ENCODE measurements around the gene OTX1. TPM values are rescaled to one million over a fixed set of nuclear protein-coding genes. Genes with fewer than 3 reads are reported as not detected.
A peak's percentile ranks its signal among the peaks of the same experiment; 100 is the strongest.

Gene OTX1
- total RNA-seq, 4 donors from 2014 or later = not detected

DNA sequence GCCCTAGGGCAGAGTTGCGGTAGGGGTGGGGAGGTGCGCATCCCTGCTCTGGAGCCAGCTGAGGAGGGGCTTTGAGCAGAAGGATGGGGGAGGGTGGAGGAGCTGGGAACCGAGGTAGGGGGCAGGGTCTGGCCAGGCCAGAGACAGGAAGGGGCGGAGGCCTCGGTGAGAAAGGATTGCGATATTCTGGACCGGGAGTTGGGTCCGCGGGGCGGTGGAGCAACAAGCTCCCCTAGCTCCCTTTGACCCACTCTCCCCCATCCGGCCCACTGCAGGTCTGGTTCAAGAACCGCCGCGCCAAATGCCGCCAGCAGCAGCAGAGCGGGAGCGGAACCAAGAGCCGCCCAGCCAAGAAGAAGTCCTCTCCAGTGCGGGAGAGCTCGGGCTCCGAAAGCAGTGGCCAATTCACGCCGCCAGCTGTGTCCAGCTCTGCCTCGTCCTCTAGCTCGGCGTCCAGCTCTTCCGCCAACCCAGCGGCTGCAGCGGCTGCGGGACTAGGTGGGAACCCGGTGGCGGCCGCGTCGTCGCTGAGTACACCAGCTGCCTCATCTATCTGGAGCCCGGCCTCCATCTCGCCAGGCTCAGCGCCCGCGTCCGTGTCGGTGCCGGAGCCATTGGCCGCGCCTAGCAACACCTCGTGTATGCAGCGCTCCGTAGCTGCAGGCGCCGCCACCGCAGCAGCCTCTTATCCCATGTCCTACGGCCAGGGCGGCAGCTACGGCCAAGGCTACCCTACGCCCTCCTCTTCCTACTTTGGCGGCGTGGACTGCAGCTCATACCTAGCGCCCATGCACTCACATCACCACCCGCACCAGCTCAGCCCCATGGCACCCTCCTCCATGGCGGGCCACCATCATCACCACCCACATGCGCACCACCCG, 4.8 kb downstream of the OTX1 start:
- Histone ChIP-seq H3K4me1 (peaks cover 30 to 74% (median 63%) of the 10 kb centered on the region in 4 donors), H3K27ac (no peak overlapping the region), H3K36me3 (no peaks in the 10 kb centered on the region), H3K4me3 (peak overlapping the region in 1 of 4 donors; percentile 26), H3K9me3 (no peaks in the 10 kb centered on the region), H3K27me3 (peaks cover 100% of the 10 kb centered on the region)
- no peak for TF ChIP-seq POLR2A (IDR thresholded peaks at IDR 0.05)
- TF ChIP-seq POLR2AphosphoS5 (IDR thresholded peaks at IDR 0.05) = no peak
- TF ChIP-seq, protein P1, sequence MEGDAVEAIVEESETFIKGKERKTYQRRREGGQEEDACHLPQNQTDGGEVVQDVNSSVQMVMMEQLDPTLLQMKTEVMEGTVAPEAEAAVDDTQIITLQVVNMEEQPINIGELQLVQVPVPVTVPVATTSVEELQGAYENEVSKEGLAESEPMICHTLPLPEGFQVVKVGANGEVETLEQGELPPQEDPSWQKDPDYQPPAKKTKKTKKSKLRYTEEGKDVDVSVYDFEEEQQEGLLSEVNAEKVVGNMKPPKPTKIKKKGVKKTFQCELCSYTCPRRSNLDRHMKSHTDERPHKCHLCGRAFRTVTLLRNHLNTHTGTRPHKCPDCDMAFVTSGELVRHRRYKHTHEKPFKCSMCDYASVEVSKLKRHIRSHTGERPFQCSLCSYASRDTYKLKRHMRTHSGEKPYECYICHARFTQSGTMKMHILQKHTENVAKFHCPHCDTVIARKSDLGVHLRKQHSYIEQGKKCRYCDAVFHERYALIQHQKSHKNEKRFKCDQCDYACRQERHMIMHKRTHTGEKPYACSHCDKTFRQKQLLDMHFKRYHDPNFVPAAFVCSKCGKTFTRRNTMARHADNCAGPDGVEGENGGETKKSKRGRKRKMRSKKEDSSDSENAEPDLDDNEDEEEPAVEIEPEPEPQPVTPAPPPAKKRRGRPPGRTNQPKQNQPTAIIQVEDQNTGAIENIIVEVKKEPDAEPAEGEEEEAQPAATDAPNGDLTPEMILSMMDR (IDR thresholded peaks at IDR 0.05) = no peak
- TF ChIP-seq EP300 (IDR thresholded peaks at IDR 0.05; ENCODE audit: low read depth) = no peak
- in situ Hi-C loops (cut with MboI; ENCODE audit: low pct_ligation_motif_present in 1 of 4, low pct_unique_long_range_greater_than_20kb in 1 of 4, low sequenced_read_pairs in 3 of 4) = no loop called here
- intact Hi-C loops (cut with DNase I; ENCODE audit: low total_unique reads) = no loop called here
- no peak for DNase-seq
- 10 to 15% methylated on average over 11 to 55 of the region's 63 CpGs for WGBS, 2 donors (ENCODE audit: low coverage in 1 of 2)

DNA sequence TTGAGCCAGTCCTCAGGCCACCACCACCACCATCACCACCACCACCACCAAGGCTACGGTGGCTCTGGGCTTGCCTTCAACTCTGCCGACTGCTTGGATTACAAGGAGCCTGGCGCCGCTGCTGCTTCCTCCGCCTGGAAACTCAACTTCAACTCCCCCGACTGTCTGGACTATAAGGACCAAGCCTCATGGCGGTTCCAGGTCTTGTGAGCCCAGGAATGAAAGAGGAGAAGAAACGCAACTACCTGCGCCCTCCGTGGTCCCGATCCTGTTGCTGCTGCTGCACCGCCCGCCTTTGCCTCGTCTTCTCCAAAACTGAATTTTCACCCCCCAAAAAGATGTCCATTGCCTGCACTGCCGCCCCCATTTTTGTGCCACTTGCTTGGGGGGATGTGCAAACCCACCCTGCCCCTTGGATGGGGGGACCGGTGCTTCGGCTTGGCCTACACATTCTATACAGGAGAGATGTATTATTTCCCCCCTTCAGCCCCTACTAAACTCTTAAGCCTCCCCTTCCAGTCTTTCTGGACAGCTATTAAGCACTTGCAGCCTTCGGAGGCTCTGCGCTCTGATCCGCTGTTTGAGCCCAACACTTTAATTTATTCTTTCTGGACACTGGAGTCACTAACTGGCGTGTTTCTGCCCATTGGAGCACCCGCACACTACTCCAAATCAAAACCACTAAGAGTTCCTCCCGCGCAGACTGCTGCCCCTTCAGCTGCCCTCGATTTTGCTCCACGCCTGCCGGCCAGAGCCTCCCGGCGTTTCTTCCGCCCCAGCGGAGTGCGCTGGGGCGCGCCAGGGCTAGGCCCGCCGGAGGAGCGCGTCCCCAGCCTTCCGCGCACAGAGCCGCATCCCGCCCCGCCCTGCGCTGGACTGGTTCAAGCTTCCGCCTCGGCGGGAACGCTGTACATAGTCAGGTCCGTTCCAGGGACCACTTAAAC, 5.7 kb downstream of the OTX1 start:
- peak; percentile 46 for DNase-seq
- intact Hi-C loops (cut with DNase I; ENCODE audit: low total_unique reads) (no loop called here), in situ Hi-C loops (cut with MboI; ENCODE audit: low pct_ligation_motif_present in 1 of 4, low pct_unique_long_range_greater_than_20kb in 1 of 4, low sequenced_read_pairs in 3 of 4) (no loop called here)
- peaks cover 22 to 65% (median 55%) of the 10 kb centered on the region in 4 donors for H3K4me1 ChIP-seq
- TF ChIP-seq EP300 (IDR thresholded peaks at IDR 0.05; ENCODE audit: low read depth) = no peak
- TF ChIP-seq, protein P1 (IDR thresholded peaks at IDR 0.05) = no peak
- no peak for TF ChIP-seq POLR2AphosphoS5 (IDR thresholded peaks at IDR 0.05)
- no peak for TF ChIP-seq POLR2A (IDR thresholded peaks at IDR 0.05)
- H3K36me3 ChIP-seq = no peaks in the 10 kb centered on the region
- no peak overlapping the region for H3K27ac ChIP-seq
- peaks cover 100% of the 10 kb centered on the region for H3K27me3 ChIP-seq
- no peak overlapping the region for H3K4me3 ChIP-seq
- no peaks in the 10 kb centered on the region for H3K9me3 ChIP-seq
- WGBS, 2 donors (ENCODE audit: low coverage in 1 of 2) = 11 to 22% methylated on average over 10 to 47 of the region's 49 CpGs

DNA sequence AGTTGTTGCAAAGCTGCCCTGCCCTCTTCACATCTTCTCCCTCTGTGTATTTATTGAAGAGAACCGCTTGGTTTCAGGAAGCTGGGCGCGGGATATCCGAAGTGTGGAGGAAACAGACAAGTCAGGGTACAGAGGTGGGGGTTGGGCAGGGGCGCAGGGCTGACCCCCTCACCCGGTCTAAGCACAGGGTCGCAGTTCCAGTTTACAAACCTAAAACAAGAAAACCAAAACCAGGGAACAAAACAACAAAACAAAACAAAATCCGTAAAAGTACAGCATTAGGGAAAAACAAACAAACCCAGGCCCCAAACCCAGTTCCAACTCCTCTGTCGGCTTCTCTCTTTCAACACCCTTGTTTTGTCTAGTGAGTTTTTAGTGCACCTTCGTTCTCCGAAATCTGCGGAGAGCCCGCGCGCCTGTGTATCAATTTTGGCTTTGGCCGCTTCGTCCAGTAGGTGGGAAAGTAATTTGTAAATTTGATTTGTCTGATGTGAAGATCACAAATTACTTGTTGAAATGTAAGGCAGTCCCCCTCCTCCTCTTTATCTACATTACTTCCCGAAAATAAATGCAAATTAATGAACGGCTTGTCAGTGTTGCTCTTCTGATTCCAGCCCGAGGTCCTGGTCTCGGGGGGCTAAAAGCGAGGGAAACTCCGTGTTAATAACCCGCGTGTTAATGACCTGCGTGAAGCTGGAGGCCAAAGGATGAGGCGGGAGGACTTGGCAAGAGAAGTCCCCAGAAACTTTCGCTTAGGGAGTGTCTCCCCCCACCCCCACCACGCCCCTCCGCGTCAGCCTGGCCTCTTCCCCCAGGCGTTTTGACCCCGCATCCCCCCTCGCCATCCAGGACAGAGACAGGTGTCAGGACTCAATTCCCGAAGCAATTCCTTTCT, 6.9 kb downstream of the OTX1 start:
- intact Hi-C loops (cut with DNase I; ENCODE audit: low total_unique reads) = no loop called here
- Histone ChIP-seq H3K4me3 (peak overlapping the region in 1 of 4 donors; percentile 15), H3K9me3 (no peaks in the 10 kb centered on the region), H3K36me3 (no peaks in the 10 kb centered on the region), H3K27me3 (peaks cover 100% of the 10 kb centered on the region), H3K4me1 (peaks cover 22 to 63% (median 53%) of the 10 kb centered on the region in 4 donors), H3K27ac (no peak overlapping the region)
- in situ Hi-C loops (cut with MboI; ENCODE audit: low pct_ligation_motif_present in 1 of 4, low pct_unique_long_range_greater_than_20kb in 1 of 4, low sequenced_read_pairs in 3 of 4) = no loop called here
- TF ChIP-seq, protein P1 (IDR thresholded peaks at IDR 0.05) = no peak
- TF ChIP-seq POLR2A (IDR thresholded peaks at IDR 0.05) (no peak), POLR2AphosphoS5 (IDR thresholded peaks at IDR 0.05) (no peak), EP300 (IDR thresholded peaks at IDR 0.05; ENCODE audit: low read depth) (no peak)
- DNase-seq = no peak
- 20 to 24% methylated on average over 22 to 35 of the region's 35 CpGs for WGBS, 2 donors (ENCODE audit: low coverage in 1 of 2)
